Keratinocyte (primary cell): Measurements from ENCODE around the gene DAB1. TPM values are rescaled to one million over a fixed set of nuclear protein-coding genes. Genes with fewer than 3 reads are reported as not detected.
"Not testable (repeated sequence)": the region's sequence is repeated elsewhere in the genome, so short reads cannot be mapped to it uniquely, and the experiment has no call there.

ENCODE experiments used
- DNase-seq: peaks from one replicate; pipeline ENCODE4 v3.0.0-alpha.2; 2011; ENCODE audit warnings: low read depth, missing footprints, low spot score
- FAIRE-seq: peaks from 2 replicates; lab custom pipeline; 2011; peaks lifted over from hg19 to GRCh38; lab: Jason Lieb, UNC
- H2AFZ ChIP-seq: 2 replicates; pipeline ENCODE4 v1.6.0; 2012; ENCODE audit warnings: low read length, control low read depth, inconsistent platforms; ENCODE audit not compliant: control insufficient read depth
- H3K27ac ChIP-seq: 2 replicates; pipeline ENCODE4 v1.5.1; 2011; ENCODE audit warnings: low read length; ENCODE audit not compliant: control insufficient read depth, insufficient read depth
- H3K27me3 ChIP-seq: 3 replicates; pipeline ENCODE4 v1.6.0; 2011; ENCODE audit warnings: low read length; ENCODE audit not compliant: control insufficient read depth, insufficient read depth; ENCODE audit errors: extremely low read depth
- H3K36me3 ChIP-seq, 2 experiments: 2 replicates in 1 of 2; 3 replicates in 1 of 2; pipeline ENCODE4 v1.5.1; 2011; ENCODE audit warnings: low read length in 2 of 2, mild to moderate bottlenecking in 1 of 2; ENCODE audit not compliant: control insufficient read depth in 2 of 2, insufficient read depth in 2 of 2; ENCODE audit errors: extremely low read depth in 1 of 2
- H3K4me1 ChIP-seq: 3 replicates; pipeline ENCODE4 v1.5.1; 2011; ENCODE audit warnings: low read length; ENCODE audit not compliant: control insufficient read depth, insufficient read depth; ENCODE audit errors: extremely low read depth
- H3K4me2 ChIP-seq: 3 replicates; pipeline ENCODE4 v1.6.0; 2011; ENCODE audit warnings: low read depth, low read length; ENCODE audit not compliant: control insufficient read depth, insufficient read depth; ENCODE audit errors: extremely low read depth
- H3K4me3 ChIP-seq, 3 experiments: fragments of 200-600 bp in 1 of 3; sonication (generic) in 1 of 3; 2 replicates in 2 of 3; 3 replicates in 1 of 3; pipeline ENCODE4 v1.5.1; 2011 to 2016; ENCODE audit warnings: low read length in 3 of 3, mild to moderate bottlenecking in 3 of 3, control low read depth in 2 of 3, inconsistent platforms in 1 of 3, low read depth in 1 of 3, mixed read lengths in 1 of 3, mixed run types in 1 of 3, moderate library complexity in 1 of 3; ENCODE audit not compliant: control insufficient read depth in 2 of 3, insufficient read depth in 2 of 3; ENCODE audit errors: extremely low read depth in 1 of 3
- H3K79me2 ChIP-seq: 2 replicates; pipeline ENCODE4 v1.6.0; 2012; ENCODE audit warnings: low read length; ENCODE audit not compliant: control insufficient read depth, insufficient read depth
- H3K9ac ChIP-seq: 3 replicates; pipeline ENCODE4 v1.6.0; 2011; ENCODE audit warnings: low read length; ENCODE audit not compliant: control insufficient read depth, insufficient read depth; ENCODE audit errors: extremely low read depth
- H3K9me1 ChIP-seq: 3 replicates; pipeline ENCODE4 v1.6.0; 2011; ENCODE audit warnings: low read length; ENCODE audit not compliant: control insufficient read depth, insufficient read depth; ENCODE audit errors: extremely low read depth
- H3K9me3 ChIP-seq: 2 replicates; pipeline ENCODE4 v1.5.1; 2012; ENCODE audit warnings: low read depth, low read length; ENCODE audit not compliant: control insufficient read depth
- H4K20me1 ChIP-seq: 3 replicates; pipeline ENCODE4 v1.6.0; 2011; ENCODE audit warnings: low read length; ENCODE audit not compliant: control insufficient read depth, insufficient read depth; ENCODE audit errors: extremely low read depth
- CTCF ChIP-seq, 3 experiments: IDR thresholded peaks in 1 of 3; conservative IDR thresholded peaks in 1 of 3; optimal IDR thresholded peaks in 1 of 3; 2 replicates in 2 of 3; 3 replicates in 1 of 3; pipeline versions ENCODE3 to v1.5.1; 2011; ENCODE audit warnings: low read length in 3 of 3, mild to moderate bottlenecking in 3 of 3, moderate library complexity in 2 of 3, control low read depth in 1 of 3, inconsistent platforms in 1 of 3; ENCODE audit not compliant: insufficient read depth in 2 of 3; ENCODE audit errors: extremely low read depth in 1 of 3
- EZH2 ChIP-seq: IDR thresholded peaks from one replicate; pipeline ENCODE4 v1.6.1; 2012; ENCODE audit warnings: inconsistent platforms, mild to moderate bottlenecking, low read length, moderate library complexity
- dilution Hi-C: fragments of 300-500 bp; cut with MboI; formaldehyde crosslinking; loops from one replicate; pipeline ENCODE4 v1.7.0; 2020; ENCODE audit warnings: low sequenced_read_pairs; ENCODE audit not compliant: extremely low pct_ligation_motif_present
- polyA plus RNA-seq, 5 experiments: library from polyadenylated mRNA; depleted of rRNA in 3 of 5; stranded (reverse) in 3 of 5; stranded (forward) in 1 of 5; unstranded in 1 of 5; fragments of >200 nt; gene quantifications; 1 replicate in 1 of 5; 2 replicates in 3 of 5; 3 replicates in 1 of 5; pipeline versions ENCODE4 v1.2.1 to v1.2.3, GENCODE V29; 2011 to 2012; ENCODE audit warnings: missing spikeins in 2 of 5, low read depth in 1 of 5, low replicate concordance in 1 of 5

Gene DAB1
- polyA plus RNA-seq, 1 donor (not counting 4 experiments of a cell fraction or from before 2014, with no cell fraction given) = 0.01 TPM

- no peak overlapping the region for H3K4me3 ChIP-seq
- dilution Hi-C loops = no loop called here
- no peak overlapping the region for H3K9ac ChIP-seq
- TF ChIP-seq EZH2 = no peak
- TF ChIP-seq CTCF (optimal IDR thresholded peaks at IDR 0.05 in 1 of 3, IDR thresholded peaks at IDR 0.05 in 1 of 3, conservative IDR thresholded peaks at IDR 0.05 in 1 of 3; ENCODE audit: extremely low read depth in 1 of 3, insufficient read depth in 2 of 3, low read length in 3 of 3) = no peak
- DNase-seq (no peak), FAIRE-seq (no peak)
- no peaks in the 10 kb centered on the region for H3K4me1 ChIP-seq
- H3K27me3 ChIP-seq = no peaks in the 10 kb centered on the region
- no peaks in the 10 kb centered on the region for H4K20me1 ChIP-seq
- H2AFZ ChIP-seq = no peak overlapping the region
- H3K27ac ChIP-seq = no peak overlapping the region
- H3K9me1 ChIP-seq = no peaks in the 10 kb centered on the region
- H3K9me3 ChIP-seq = no peaks in the 10 kb centered on the region
- no peaks in the 10 kb centered on the region for H3K36me3 ChIP-seq
- H3K4me2 ChIP-seq = no peak overlapping the region
- no peaks in the 10 kb centered on the region for H3K79me2 ChIP-seq
Observed at GRCh38 chr1:57344265-57344664, 79.6 kb downstream of the DAB1 start.

- H3K27ac ChIP-seq, H3K4me3 ChIP-seq, H3K4me2 ChIP-seq, H3K4me1 ChIP-seq, H2AFZ ChIP-seq, H3K27me3 ChIP-seq, H3K36me3 ChIP-seq, FAIRE-seq, H3K79me2 ChIP-seq, dilution Hi-C loops, H3K9me3 ChIP-seq, DNase-seq, H3K9me1 ChIP-seq, H4K20me1 ChIP-seq, H3K9ac ChIP-seq: not testable (repeated sequence)
Observed at GRCh38 chr1:57343298-57343915, 80.5 kb downstream of the DAB1 start.

GRCh38 chr1:57341721-57342120 lies 82.1 kb downstream of the DAB1 start:
- Histone ChIP-seq H3K4me1 (no peaks in the 10 kb centered on the region), H3K4me3 (no peak overlapping the region), H3K36me3 (no peaks in the 10 kb centered on the region), H3K9ac (no peak overlapping the region), H3K27me3 (no peaks in the 10 kb centered on the region), H3K9me3 (no peaks in the 10 kb centered on the region), H3K27ac (no peak overlapping the region), H4K20me1 (no peaks in the 10 kb centered on the region), H3K79me2 (no peaks in the 10 kb centered on the region), H2AFZ (no peak overlapping the region), H3K9me1 (no peaks in the 10 kb centered on the region), H3K4me2 (no peak overlapping the region)
- no peak for TF ChIP-seq EZH2
- TF ChIP-seq CTCF (optimal IDR thresholded peaks at IDR 0.05 in 1 of 3, IDR thresholded peaks at IDR 0.05 in 1 of 3, conservative IDR thresholded peaks at IDR 0.05 in 1 of 3; ENCODE audit: extremely low read depth in 1 of 3, insufficient read depth in 2 of 3, low read length in 3 of 3) = no peak
- FAIRE-seq (no peak), DNase-seq (no peak)
- dilution Hi-C loops = no loop called here
